DLD1 (cell line): ENCODE data around the gene NAALADL2.

Experiments
- in situ Hi-C: cut with HindIII; loops from 2 replicates; pipeline ENCODE4 v1.10.0; 2017; ENCODE audit warnings: low sequenced_read_pairs

NAALADL2 gene

GRCh38 chr3:174959556-174960065, 100.5 kb downstream of the NAALADL2 start:
- in situ Hi-C loops, result no loop called here

DNA sequence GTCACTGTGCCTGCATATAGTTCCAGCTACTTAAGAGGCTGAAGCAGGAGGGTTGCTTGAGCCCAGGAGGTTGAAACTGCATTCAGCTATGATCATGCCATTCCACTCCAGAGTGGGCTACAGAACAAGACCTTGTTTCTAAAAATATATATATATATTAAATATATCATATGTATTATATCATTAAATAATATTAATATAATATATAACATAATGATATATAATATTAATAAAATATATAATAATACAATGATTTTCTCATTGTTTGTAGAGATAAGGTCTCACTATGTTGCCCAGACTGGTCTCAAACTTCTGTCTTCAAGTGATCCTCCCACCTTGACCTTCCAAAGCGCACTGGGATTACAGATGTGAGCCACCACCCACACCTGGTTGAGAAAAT, 101.8 kb downstream of the NAALADL2 start:
- in situ Hi-C loops, result no loop called here

- in situ Hi-C loops, result no loop called here
Measured at GRCh38 chr3:174973465-174973864, 114.3 kb downstream of the NAALADL2 start.

GRCh38 chr3:174986685-174987084, 127.6 kb downstream of the NAALADL2 start:
- in situ Hi-C loops, result no loop called here

GRCh38 chr3:175001091-175001490, 142.0 kb downstream of the NAALADL2 start:
- in situ Hi-C loops, result no loop called here

DNA sequence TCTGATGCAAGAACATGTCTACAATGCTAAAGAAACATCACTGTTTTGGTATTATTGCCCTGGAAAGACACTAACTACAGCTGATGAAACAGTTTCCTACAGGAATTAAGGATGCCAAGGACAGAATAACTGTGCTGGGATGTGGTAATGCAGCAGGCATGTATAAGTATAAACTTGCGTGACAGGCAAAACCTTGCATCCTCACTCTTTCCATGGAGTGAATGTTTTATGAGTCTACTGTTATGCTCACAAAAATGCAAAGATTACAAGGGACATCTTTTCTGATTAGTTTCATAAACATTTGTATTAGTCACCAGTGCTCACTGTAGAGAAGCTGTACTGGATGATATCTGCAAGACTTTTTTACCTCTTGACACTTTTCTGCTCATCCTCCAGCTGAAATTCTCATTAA, 143.6 kb downstream of the NAALADL2 start:
- in situ Hi-C loops, result no loop called here

DNA sequence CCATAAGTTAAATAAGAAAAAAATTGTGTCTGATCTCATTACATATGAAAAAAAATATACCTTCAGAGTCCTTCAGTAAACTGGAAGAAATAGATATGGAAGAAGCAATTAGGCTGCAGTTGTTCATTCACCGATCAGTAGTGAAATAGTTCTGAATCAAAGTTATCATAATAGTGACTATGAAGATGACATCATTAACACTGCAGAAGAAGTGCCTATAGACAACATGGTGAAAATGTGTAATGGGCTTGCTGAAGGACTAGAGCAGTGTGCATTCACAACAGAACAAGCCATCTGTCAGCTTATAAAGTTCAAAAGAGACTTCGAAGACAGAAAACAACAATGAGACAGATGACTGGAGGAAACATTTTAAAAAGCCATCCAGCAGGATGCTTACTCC, 144.5 kb downstream of the NAALADL2 start:
- in situ Hi-C loops, result no loop called here

GRCh38 chr3:175005193-175005592, 146.1 kb downstream of the NAALADL2 start:
- in situ Hi-C loops, result no loop called here

- in situ Hi-C loops, result no loop called here
Measured at GRCh38 chr3:175005881-175006280, 146.7 kb downstream of the NAALADL2 start.

DNA sequence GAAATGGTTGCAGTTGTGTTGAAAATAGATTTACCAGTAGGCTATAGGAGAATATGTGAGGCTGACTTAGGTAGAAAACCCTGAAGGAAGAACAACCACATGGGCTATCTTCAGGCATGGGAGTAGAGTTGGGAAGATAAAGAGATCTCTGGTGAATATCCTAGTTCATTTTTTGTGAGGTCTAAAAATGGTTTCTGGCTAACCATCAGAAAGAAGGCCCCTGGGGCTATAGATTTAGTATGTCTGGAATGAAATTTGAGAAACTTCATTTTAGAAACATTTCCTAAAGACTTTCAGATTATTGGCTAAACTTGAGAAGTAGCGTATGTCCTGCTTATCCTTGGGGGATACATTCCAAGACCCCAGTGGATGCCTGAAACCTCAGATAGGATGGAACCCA, 148.2 kb downstream of the NAALADL2 start:
- in situ Hi-C loops, result no loop called here

- in situ Hi-C loops, result no loop called here
Measured at GRCh38 chr3:175009295-175009694, 150.2 kb downstream of the NAALADL2 start.

DNA sequence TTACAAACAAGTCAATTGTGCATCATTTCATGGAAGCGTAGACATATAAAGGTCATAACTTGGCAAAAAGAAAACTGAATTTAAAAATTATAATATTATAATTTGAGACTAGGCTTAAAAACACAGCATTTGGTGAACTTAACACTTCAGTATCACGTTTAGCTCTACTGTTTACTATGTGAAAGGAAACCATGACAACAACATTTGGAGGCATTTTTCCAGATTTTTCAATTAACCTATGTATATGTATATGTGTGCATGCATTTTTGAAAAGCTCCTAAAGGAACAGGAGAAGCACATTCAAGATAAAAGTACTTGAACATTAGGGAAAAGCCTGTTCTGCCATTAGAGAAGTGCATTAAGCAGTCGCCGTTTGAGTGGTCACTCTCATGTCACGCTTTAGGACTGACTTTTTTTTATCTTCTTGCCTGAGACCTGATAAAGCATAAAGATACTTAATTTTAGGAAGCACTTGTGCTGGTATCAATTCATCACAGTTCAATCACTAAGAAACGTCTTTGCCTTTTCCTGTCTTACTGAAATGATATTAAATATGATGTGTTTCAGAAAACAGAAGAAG, 156.0 kb downstream of the NAALADL2 start:
- in situ Hi-C loops, result no loop called here

DNA sequence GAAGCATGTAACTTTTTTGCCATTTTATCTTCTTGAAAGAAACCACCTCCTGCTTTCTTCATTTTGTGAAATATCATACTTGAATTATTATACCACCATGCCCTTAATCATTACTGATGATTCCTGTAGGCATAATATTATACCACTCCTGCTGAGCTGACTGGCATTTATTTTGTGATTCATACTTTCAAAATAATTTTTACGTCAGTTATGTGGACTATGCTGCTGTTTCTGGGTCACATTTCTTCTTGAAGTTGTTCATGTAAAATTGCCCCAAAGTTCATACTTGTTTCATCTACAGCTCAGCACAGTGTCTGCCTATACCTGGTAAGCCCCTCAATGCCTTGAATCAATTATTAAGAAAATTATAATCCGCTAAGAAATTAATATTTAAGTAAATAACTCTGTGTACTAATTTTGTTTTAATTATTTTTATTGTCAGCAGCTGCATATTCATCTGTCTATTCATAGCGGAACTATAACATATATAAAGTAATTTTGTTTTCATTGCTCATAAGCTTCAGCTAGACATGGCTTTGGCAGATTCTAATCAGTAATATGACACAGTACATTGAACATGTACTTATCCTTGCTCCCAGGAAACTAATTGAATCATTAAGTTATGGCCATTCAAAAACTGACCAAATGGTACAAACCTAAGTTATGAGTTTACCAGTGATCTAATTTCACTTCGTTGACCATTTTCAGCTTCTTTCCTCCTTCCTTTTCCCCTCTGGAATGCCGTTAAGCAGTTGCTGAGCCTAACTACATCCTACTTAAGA, 160.0 kb downstream of the NAALADL2 start:
- in situ Hi-C loops, result no loop called here

GRCh38 chr3:175020101-175020500, 161.0 kb downstream of the NAALADL2 start:
- in situ Hi-C loops, result no loop called here

DNA sequence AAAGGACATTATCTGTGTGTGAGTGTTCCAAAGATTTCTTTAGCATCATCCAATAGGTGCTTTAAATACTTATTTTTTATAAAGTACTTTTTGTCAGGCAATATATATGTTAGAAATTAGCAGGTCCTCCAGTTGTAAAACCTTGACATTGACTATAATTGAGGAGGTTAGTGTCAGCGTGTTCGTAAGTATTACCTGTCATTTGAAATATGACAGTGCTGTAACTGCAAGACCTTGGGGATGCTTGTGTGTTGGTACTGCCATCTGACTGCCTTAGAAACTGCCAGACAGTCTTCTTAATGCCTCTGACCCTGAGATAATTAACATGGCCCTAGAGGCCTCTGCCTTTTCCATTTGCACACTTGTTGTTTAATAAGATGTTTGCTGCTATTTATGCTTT, 170.7 kb downstream of the NAALADL2 start:
- in situ Hi-C loops, result no loop called here

GRCh38 chr3:175039875-175040274, 180.7 kb downstream of the NAALADL2 start:
- in situ Hi-C loops, result no loop called here

DNA sequence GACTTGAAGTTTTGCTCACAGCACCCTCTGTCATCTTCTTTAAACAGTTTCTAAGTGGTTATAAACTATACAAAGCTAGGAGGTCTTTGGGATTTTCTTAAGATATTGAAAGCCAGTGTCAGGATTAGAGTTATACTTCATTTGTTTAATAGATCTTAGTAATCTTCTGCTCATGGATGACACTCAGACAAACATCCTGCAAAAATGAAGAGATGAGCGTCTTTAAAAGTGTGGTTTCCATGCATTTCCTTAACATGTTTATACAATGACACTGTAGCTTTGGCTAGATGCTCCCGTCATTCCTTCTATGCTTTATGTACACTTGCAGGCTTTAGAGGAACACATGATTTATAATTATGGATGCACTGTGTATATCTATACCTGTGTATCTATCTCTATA, 182.2 kb downstream of the NAALADL2 start:
- in situ Hi-C loops, result no loop called here

DNA sequence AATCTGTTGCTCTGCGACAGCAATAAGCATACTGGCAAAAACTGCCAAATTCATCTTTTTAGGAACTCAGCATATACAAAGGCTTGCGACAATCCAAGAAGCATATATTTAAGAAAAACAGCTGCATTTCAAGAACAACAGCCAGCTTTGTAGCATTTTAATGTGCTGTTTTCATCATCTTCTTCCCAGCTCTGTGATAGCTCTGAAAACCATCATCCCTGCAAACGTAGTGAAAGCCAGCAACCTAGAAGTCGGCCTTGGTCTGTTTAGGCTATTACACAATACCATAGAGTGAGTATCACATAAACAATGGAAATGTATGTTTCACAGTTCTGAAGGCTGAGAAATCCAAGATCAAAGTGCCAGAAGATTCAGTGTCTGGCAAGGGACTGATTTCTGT, 187.5 kb downstream of the NAALADL2 start:
- in situ Hi-C loops, result no loop called here

GRCh38 chr3:175047786-175048185, 188.7 kb downstream of the NAALADL2 start:
- in situ Hi-C loops, result no loop called here

- in situ Hi-C loops, result no loop called here
Measured at GRCh38 chr3:175057401-175057800, 198.3 kb downstream of the NAALADL2 start.

DNA sequence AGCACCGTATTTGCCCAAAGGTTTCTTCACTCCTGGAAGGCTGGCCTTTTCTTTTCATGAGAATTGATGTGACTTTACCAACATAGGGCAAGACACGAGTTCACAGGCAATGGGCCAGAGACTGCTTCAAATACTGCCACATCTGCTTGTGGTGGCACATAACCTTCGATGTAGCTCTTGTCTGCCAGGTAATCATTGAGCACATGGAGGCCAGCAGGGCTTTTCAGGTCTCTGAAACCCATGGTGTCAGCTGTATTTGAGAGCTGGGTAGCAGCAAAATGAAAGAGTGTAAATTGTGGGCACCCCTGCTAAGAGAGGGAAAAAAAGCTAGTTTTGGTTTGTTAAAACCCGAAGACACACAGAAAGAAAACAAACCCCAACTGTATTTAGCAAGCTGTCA, 200.7 kb downstream of the NAALADL2 start:
- in situ Hi-C loops, result no loop called here

- in situ Hi-C loops, result no loop called here
Measured at GRCh38 chr3:175065497-175065896, 206.4 kb downstream of the NAALADL2 start.
